Kidney (tissue), 14 donors: ENCODE data around the gene SCAMP1. TPM values are rescaled to one million over a fixed set of nuclear protein-coding genes. Genes with fewer than 3 reads are reported as not detected.
A peak's percentile ranks its signal among the peaks of the same experiment; 100 is the strongest.

ENCODE experiments used
- DNase-seq, 5 donors: peaks; one replicate each; pipeline ENCODE4 v3.0.0-alpha.2; 2013 to 2020
- FAIRE-seq: peaks from 2 replicates; lab custom pipeline; 2012; peaks lifted over from hg19 to GRCh38; lab: Jason Lieb, UNC
- H3K27ac ChIP-seq, 2 donors: one replicate each; pipeline ENCODE4 v1.7.0; 2013; ENCODE audit warnings: low read depth in 2 of 2, low read length in 2 of 2, inconsistent platforms in 1 of 2
- H3K27me3 ChIP-seq: one replicate; pipeline ENCODE4 v1.7.1; 2013; ENCODE audit warnings: low read length, inconsistent platforms; ENCODE audit not compliant: control insufficient read depth, insufficient read depth
- H3K36me3 ChIP-seq, 3 donors: one replicate each; pipeline versions ENCODE4 v1.7.0 to v1.7.1; 2013; ENCODE audit warnings: low read length in 3 of 3, control low read depth in 1 of 3, inconsistent platforms in 1 of 3; ENCODE audit not compliant: insufficient read depth in 3 of 3, control insufficient read depth in 2 of 3
- H3K4me1 ChIP-seq, 3 donors: one replicate each; pipeline versions ENCODE4 v1.7.0 to v1.7.1; 2013; ENCODE audit warnings: low read length in 3 of 3, inconsistent platforms in 1 of 3, low read depth in 1 of 3; ENCODE audit not compliant: control insufficient read depth in 2 of 3, insufficient read depth in 2 of 3
- H3K4me3 ChIP-seq, 3 donors: one replicate each; pipeline versions ENCODE4 v1.7.0 to v1.8.1; 2013; ENCODE audit warnings: low read length in 3 of 3, control low read depth in 1 of 3, inconsistent platforms in 1 of 3
- H3K9ac ChIP-seq, 3 donors: one replicate each; pipeline versions ENCODE4 v1.7.0 to v1.7.1; 2013; ENCODE audit warnings: low read length in 3 of 3, control low read depth in 1 of 3, inconsistent platforms in 1 of 3
- H3K9me3 ChIP-seq, 3 donors: one replicate each; pipeline versions ENCODE4 v1.7.0 to v1.7.1; 2013; ENCODE audit warnings: low read length in 3 of 3, control low read depth in 1 of 3, inconsistent platforms in 1 of 3; ENCODE audit not compliant: control insufficient read depth in 2 of 3, insufficient read depth in 1 of 3
- CTCF ChIP-seq: IDR thresholded peaks from 3 replicates; pipeline ENCODE4 v1.5.1; 2012; ENCODE audit warnings: mild to moderate bottlenecking, moderate library complexity, borderline replicate concordance; ENCODE audit not compliant: insufficient read depth; ENCODE audit errors: extremely low read depth
- intact Hi-C: fragments of 100-400 bp; cut with DNase I; formaldehyde crosslinking; loops from one replicate; pipeline ENCODE4 v1.11.1; 2022
- polyA plus RNA-seq: library from polyadenylated mRNA; stranded (reverse); fragments of 350-450 nt; fragmentation: Illumina TruSeq; extraction: RNeasy Lipid Tissue Mini Kit (QIAGEN cat#74804); gene quantifications from one replicate; pipeline ENCODE4 v1.2.3, GENCODE V29; 2014; ENCODE audit warnings: low read depth, low replicate concordance; ENCODE audit not compliant: insufficient read depth
- total RNA-seq: library from RNA; stranded (reverse); fragmentation: NEBNext Ultra II Directional; extraction: Animal tissue kit (Norgen Biotek cat#: 25700); gene quantifications from one replicate; pipeline ENCODE4 v1.2.1, GENCODE V29; 2021
- donor health status: control.
- donor health status: control.
- donor health status: control.
- donor health status: control.
- donor health status: control.
- donor health status: DM: yes; HTN: yes; CAD: no.
- donor health status: Normal renal cell carcinoma (clear cell type).

The SCAMP1 gene
- total and polyA plus RNA-seq, 2 donors from 2014 or later: 13.1 to 42.1 TPM

- Histone ChIP-seq H3K4me3 (no peak overlapping the region), H3K27ac (no peak overlapping the region), H3K36me3 (no peaks in the 10 kb centered on the region), H3K4me1 (no peaks in the 10 kb centered on the region), H3K9me3 (peaks cover 0 to 4% (median 0%) of the 10 kb centered on the region in 3 donors), H3K9ac (no peak overlapping the region), H3K27me3 (no peaks in the 10 kb centered on the region)
- intact Hi-C loops: no loop called here
- TF ChIP-seq CTCF: no peak
- no peak for DNase-seq
- no peak for FAIRE-seq
Measured at GRCh38 chr5:78339617-78340436, 20.6 kb upstream of the SCAMP1 start.

GRCh38 chr5:78341440-78341839 is 19.0 kb upstream of the SCAMP1 start:
- FAIRE-seq: no peak
- H3K9me3 ChIP-seq: peaks cover 0 to 4% (median 0%) of the 10 kb centered on the region in 3 donors
- H3K27ac ChIP-seq: no peak overlapping the region

DNA sequence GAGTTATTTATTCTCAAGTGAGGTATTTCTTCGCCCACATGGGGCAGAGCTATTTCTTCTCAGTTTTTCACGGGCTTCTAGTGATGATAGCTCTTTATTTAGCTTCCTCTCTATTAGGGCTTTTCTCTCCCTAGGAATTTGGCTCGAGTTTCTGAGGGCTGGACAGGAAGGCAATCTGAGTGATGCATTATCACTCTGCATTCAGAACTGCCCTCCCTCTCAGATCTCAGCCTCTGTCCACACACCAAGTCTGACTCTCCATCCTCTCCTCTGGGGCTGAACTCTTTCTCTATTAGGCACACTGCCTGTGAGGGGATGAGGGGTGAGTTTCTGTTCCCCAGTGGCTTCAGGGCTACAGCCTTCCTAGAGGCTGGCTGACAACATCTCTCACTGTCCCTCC is 14.9 kb upstream of the SCAMP1 start:
- intact Hi-C loops: no loop called here
- no peaks in the 10 kb centered on the region for H3K36me3 ChIP-seq
- no peak overlapping the region for H3K4me3 ChIP-seq
- H3K27ac ChIP-seq: no peak overlapping the region
- H3K9ac ChIP-seq: no peak overlapping the region
- TF ChIP-seq CTCF: no peak
- H3K4me1 ChIP-seq: no peaks in the 10 kb centered on the region
- DNase-seq: peak in 1 of 5 donors; percentile 39
- no peak for FAIRE-seq
- H3K9me3 ChIP-seq: no peaks in the 10 kb centered on the region
- H3K27me3 ChIP-seq: no peaks in the 10 kb centered on the region

More at GRCh38 chr5:78341440-78341839, 19.0 kb upstream of the SCAMP1 start:
- H3K9ac ChIP-seq: no peak overlapping the region
- no peak for TF ChIP-seq CTCF
- no peaks in the 10 kb centered on the region for H3K27me3 ChIP-seq
- no peaks in the 10 kb centered on the region for H3K4me1 ChIP-seq
- H3K36me3 ChIP-seq: no peaks in the 10 kb centered on the region
- H3K4me3 ChIP-seq: no peak overlapping the region
- no peak for DNase-seq
- intact Hi-C loops: no loop called here
